LNCAP (cell line): ENCODE measurements around the gene PTPRA.

Experiments
- TF ChIP-seq, protein P1 (sequence below): fragments of 450-650 bp; IDR thresholded peaks from 2 replicates; pipeline ENCODE4 v1.5.1; 2017; ENCODE audit warnings: mild to moderate bottlenecking

Gene PTPRA

DNA sequence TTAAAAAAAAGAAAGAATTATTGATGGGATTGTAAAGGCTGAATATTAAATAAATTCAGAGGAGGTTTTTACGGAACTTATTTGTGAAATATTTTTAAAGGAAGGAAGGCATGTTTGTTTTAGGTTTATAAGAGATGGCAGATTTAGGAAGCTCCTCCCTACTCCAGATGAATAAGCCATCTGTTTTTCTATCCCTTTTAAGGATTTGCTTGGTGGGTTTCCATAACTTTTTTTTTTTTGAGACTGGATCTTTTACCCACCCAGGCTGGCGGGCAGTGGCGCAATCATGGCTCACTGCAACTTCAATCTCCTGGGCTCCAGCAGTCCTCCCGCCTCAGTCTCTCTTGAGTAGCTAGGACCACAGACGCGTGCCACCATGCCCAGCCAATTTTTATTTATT lies 30.4 kb downstream of the PTPRA start:
- TF ChIP-seq, protein P1, sequence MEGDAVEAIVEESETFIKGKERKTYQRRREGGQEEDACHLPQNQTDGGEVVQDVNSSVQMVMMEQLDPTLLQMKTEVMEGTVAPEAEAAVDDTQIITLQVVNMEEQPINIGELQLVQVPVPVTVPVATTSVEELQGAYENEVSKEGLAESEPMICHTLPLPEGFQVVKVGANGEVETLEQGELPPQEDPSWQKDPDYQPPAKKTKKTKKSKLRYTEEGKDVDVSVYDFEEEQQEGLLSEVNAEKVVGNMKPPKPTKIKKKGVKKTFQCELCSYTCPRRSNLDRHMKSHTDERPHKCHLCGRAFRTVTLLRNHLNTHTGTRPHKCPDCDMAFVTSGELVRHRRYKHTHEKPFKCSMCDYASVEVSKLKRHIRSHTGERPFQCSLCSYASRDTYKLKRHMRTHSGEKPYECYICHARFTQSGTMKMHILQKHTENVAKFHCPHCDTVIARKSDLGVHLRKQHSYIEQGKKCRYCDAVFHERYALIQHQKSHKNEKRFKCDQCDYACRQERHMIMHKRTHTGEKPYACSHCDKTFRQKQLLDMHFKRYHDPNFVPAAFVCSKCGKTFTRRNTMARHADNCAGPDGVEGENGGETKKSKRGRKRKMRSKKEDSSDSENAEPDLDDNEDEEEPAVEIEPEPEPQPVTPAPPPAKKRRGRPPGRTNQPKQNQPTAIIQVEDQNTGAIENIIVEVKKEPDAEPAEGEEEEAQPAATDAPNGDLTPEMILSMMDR = no peak

DNA sequence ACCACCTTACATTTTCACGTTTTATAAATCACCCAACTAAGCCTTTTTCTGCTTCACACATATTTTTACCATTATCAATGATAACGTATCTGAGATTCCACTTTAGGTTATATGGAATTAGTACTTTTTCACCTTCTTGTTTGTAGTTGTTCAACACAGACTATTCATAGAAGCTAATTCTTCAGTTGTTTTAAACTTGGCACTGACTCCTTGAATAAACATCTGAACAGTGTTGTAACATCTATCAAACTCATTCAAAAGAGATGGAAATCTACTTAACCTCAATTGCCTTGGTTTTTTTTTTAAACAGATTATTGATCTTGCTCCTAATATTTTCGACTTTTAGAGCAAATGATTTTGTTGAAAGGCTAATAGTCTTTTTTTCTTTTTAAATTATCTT lies 34.2 kb downstream of the PTPRA start:
- TF ChIP-seq, protein P1 = no peak

DNA sequence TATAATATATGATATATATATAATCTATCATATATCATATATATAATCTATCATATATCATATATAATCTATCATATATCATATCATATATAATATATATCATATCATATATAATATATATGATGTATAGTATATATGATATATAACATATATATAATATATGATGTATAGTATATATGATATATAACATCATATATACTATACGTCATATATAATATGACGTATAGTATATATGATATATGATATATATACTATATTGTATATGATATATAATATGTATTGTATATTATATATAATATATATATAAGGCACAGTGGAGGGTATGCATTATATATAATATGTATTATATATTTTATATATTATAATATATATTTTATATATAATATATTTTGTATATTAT lies 36.7 kb downstream of the PTPRA start:
- TF ChIP-seq, protein P1 = no peak

DNA sequence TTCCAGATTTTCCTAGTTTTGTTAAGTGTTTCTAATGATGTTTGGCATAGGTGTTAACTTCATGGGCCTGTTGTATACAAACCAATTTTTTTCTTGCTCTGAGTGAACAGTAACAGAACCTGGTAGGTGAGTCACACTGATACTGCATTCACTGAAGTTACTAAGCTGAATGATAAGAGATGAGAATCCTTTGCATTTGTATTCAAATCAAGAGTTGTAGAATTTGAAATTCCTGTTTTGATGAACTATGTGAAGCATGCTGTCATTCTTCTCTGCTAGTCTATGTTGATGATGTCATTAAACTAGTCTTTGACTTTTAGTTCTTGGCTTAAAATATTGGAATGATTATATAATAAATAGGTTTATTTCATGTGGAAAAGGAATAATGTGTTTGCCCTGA lies 37.9 kb downstream of the PTPRA start:
- TF ChIP-seq, protein P1 = no peak

DNA sequence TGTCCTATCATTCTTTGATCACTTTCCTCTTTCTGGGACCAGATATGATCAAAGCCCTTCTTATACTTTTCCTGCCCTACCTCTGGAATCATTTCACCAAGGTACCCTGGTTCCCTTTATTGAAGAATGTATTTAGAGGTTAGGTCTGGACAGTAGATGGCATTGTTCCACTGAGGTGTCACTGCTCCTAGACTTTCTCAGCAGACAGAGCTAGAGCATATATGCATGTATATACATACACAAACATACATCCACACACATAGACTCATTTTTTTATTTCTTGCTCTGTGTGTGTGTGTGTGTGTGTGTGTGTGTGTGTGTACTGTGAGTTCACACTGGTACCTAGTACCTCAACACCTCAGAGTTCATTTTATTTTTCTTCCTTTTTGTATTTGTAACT lies 40.9 kb downstream of the PTPRA start:
- TF ChIP-seq, protein P1 = peak; percentile 29; the same call in 1 of the 2 replicates

DNA sequence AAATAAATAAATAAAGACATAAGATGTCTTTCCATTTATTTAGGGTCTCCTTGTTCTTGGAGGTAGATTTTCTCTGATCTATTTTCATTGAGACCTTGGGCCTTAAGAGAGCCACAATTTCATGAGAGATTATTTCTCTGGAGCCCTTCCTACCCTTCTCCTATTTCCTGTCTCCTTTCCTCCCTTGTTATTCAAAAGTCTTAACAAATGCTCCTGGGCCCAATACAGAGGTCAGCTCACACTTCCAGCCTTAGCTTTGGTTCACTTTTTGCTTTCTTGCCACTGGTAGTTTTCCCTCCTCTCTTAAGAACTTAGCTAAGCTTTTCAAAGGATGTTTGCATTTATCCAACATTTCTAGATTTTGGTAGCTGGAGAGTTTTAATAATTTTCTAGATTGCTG lies 44.0 kb downstream of the PTPRA start:
- TF ChIP-seq, protein P1 = no peak

DNA sequence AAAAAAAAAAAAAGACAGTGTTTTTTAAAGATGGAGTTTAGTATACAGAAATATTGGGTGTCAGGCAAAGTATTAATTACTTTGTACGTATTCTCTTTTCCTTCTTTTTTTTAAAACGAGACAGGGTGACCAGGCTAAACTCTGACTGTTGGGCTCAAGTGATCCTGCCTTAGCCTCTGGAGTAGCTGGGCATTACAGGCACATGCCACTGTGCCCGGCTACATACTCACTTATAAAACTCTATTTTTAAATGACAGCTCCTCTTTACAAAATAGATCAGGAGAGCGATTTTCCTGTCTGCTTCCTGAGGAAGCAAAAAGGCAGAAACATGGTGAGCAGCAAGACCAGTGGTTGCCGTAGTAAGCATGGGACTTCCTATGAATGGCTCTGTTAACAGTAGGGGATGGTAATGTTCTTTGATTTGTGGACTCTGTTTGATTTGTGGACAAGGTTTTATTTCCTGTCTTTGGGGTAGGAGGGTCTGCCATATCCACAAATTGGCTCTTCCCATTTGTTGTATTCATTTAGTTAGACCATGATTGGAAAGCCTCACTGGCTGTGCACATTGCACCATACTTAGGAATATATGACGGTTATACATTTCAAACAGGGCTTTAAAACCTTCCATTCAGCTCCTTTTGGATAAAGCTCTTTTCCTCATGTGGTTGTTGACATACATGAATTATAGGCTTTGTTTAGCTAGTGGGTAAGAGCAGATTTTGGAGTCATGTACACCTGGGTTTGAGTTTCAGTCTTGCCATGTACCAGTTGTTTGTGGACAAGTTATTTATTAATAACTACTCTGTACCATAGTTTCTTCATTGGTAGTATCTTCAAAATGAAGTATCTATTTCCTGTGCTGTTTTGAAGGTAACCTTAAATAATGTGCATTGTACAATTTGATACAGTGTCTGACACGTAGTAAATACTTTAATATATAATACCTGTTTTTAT lies 45.1 kb downstream of the PTPRA start:
- TF ChIP-seq, protein P1 = no peak
